Stromal cell of bone marrow (primary cell): ENCODE results near the gene CNP.

Source experiments
- DNase-seq: peaks from one replicate; pipeline ENCODE4 v3.0.0-alpha.2; 2012; ENCODE audit warnings: low read depth

Gene CNP

DNA sequence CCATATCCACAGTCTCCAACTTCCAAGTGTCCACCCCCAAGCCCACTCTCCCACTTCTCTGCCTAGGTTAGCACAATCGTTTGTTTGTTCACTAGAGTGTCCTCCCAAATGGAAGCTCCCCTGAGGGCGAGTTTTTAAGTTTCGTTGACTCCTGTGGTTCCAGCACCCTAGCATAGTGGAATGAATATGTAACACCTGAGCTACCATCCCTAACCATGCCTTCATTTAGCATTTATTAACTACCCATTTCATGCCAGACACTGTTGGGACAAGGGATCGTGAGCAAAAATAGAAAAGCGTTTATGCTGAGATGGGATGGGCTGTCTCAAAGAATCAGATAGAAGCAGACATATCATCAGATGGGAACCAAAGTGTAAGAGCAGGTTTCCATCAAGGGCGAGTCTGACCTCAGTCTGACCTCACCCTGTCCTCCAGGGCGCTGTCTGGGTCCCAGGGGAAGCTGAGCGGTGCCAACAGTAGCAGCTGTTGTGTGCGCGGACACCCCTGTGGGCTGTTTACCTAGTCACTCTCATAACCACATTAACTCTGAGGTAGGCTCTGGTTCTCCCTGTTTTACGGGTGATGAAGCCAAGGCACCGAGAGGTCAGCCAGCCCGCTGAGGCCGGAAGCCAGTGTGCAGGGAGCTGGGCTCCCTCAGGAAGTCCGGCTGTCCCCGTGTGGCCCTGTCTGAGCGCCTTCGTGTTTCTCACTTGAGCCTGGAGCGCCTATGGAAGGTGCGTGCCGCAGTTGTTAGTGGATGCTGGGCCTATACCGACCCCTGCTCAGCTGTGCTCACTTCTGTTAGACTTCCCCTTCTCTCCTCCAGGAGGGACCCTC lies 6.2 kb downstream of the CNP start:
- DNase-seq = no peak

DNA sequence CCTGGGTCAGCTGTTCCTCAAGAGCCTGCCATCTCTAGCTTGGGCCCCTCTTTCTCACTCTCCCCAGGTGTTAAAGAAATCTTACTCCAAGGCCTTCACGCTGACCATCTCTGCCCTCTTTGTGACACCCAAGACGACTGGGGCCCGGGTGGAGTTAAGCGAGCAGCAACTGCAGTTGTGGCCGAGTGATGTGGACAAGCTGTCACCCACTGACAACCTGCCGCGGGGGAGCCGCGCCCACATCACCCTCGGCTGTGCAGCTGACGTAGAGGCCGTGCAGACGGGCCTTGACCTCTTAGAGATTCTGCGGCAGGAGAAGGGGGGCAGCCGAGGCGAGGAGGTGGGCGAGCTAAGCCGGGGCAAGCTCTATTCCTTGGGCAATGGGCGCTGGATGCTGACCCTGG lies 6.8 kb downstream of the CNP start:
- no peak for DNase-seq

DNA sequence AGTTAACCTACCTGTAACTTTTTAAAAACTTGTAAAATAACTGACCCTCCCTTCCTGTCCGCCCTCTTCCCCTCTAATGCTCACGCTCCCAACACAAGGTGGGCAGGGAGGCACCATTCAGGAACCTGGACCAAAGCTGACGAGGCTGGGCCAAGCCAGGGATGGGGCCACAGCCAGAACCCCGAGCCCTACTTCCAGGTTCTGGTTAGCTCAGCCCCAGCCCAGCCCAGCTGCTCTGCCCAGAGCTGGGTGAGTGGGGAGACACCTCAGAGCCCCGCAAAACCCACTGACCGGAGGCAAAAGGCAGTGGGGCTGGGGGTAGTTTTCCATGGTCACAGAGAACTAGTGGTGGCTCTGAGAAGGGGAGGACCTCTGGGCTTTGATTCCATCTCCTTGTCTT lies 7.4 kb downstream of the CNP start:
- no peak for DNase-seq

DNA sequence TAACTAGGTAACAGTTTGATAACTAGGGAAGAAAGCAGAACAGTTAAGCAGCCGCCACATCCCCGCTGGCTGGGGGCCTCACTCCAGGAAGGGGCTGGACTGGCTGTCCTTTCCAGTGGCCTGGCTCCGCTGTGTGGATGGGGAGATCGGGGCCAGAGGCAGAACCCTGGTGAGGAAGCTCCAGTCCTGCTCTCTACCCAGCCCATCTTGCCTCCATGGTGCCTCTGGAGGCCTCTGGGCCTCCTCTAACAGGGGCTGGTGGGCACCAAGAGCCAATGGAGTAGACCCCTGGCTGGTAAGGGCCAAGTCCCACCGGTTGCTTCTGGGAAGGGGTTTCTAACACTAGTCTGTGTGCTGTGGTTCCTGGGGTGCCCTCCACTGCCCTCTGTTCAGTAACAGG lies 8.1 kb downstream of the CNP start:
- DNase-seq = no peak

DNA sequence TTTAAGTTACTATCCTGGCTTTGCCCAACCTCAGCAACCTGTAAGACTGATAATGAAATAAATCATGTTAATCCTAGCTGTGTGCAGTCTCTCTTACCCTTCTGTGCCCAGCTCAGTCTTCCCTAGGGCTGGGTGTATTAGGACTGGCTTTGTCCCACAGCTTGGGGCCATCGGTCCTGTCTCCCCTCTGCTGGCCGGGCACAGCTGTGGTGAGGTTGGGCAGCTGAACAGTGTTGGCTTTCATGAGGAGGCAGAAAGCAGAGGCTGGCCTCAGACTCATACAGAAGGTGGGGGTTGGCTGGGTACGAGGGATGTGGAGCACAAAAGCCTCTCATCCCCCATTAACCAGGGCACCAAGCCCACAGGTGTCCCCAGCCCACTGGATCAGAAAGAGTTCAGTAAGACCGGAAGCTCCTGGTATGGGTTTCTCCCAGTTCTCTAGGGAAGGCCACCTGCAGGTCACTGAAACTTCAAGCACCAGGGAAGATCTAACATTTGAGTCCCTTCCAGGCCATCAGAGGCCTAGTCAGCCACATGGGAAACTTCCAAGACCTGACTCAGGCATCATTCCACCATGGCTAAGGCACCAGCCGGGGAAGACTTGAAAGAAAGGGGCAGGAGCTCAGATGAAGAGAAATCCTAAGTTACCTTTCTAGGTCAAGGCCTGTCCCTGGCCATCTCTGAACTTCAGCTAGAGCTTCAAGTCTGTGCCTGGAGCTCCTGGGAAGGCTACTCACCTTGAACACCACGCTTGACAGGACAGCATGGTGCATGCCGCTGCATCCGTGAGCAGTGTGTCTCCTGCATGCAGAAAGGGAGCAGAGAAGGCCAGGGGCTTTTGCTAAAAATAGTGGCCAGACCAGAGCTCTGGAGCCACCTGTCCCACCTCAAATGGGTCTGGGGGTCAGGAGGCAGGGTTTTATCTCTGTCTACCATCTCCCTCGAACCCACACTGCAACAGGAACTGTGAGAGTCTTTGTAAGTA lies 8.8 kb downstream of the CNP start:
- DNase-seq = no peak

DNA sequence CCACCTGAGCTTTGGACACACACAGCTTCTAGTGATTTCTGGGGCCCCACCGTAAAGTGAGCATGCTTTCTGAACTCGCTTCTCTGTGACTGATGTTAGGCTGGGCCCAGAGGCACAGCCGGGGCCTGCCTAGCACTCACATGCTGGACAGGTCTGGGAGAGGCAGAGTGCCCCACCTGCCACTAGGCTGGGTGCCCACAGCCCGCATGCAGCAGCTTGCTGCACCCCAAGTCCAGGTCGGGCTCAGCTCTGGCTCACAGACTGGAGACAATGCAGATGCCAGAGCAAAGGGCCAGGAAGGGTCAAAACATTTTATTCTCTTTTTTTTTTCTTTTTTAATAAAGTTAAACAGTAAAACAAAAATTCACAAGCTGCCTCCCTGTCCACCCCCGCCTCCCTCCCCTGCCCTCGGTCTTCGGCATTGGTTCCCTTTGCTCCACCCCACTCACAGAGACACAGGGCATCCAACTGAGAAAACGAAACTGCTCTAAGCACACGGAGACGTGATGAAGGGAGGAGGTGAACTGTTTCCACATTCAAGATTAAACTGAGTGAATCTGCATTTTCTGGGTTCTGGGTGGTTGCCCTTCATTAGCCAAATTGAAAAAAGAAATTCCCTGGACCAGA lies 9.7 kb downstream of the CNP start:
- DNase-seq = no peak

DNA sequence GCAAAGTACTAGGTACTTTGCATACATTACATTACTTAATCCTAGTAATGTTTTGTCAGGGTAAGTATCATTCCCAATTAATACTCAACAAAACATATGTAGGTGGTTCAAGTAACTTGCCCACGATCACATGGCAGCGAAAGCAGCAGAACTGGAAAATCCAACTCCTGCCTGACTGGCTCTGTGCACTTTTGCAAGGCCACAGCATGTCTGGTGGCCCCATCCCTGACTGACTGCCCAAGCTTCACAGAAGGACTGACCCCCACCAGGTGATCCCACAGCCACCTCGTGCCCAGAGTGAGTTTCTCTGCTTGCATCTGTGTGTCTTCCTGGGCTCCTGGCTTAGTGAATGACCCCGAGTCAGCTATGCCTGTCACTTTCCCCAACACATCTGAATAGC lies 11.4 kb downstream of the CNP start:
- DNase-seq = no peak

DNA sequence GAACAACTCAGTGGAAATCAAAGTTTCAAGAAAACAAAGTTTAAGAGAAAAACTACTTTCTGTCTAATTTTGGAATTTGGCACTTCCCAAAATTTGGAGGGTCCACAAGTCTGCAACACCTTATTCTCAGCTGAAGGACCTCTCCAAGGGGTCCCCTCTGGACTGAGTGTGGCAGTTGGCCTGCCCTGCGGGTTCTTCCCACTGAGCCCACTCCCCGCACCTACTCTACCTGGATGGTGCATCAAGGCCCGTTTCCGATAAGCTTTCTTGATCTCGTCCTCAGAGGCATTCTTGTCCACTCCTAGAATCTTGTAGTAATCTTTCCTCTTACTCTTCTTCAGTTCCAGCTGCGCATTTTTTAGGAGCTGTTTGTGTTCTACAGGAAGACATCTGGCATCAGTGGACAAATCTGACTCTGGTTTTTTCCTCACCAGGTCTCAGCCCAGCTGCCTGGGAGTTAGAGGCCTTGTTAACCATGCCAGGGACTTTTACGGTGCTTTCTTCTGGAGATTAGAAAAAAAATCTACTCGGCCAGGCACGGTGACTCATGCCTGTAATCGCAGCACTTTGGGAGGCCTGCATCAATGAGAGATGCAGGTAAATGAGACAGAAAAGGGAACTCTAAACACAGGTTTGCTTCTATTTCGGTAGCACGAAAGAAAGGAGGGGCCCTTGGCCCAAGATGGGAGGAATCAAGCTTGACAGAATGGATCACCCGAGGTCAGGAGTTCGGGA lies 15.6 kb downstream of the CNP start:
- DNase-seq = no peak

DNA sequence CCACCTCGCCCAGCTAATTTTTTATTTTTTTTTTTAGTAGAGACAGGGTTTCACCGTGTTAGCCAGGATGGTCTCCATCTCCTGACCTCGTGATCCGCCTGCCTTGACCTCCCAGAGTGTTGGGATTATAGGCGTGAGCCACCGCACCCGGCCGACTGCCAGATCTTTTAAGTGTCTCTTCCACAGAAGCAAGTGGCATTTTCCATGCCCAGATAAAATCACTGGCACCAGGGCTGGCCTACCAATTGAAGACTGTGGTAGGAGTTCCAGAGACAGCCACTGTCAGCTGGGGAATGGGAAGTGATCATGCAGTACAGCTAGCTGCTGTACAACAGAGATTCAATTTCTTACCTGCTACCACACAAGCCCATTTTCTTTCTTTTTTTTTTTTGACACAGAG lies 17.9 kb downstream of the CNP start:
- no peak for DNase-seq

DNA sequence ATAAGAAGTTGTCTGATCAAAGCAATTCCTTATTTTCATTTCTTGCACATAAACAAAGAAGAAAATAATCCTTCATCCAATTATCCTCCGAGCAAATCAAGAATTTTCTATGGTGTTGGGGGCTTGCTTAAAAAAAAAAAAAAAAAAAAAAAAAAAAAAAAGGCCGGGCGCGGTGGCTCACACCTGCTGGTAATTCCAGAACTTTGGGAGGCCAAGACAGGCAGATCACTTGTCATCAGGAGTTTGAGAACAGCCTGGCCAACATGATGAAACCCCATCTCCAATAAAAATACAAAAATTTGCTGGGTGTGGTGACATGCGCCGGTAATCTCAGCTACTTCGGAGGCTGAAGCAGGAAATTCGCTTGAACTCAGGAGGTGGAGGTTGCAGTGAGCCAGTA lies 19.3 kb downstream of the CNP start:
- DNase-seq = no peak

DNA sequence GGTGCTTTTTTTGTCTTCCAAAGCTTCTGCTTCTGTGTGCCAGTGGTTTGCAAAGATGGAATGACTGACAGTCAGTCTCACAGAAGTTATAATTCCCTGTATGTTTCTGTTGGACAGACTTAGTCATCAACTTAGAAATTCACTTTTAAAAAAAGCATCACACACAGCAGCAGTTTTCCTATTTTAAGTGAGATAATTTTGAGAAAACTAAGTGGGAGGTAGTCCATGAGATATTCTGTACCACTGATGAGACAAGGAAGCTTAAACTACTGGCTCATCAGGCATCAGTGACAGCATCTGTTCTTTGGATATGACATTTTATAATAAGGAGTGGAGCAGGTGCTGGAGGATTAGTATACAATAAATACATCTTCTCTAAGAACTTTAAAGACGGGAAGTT lies 20.0 kb downstream of the CNP start:
- DNase-seq = no peak

DNA sequence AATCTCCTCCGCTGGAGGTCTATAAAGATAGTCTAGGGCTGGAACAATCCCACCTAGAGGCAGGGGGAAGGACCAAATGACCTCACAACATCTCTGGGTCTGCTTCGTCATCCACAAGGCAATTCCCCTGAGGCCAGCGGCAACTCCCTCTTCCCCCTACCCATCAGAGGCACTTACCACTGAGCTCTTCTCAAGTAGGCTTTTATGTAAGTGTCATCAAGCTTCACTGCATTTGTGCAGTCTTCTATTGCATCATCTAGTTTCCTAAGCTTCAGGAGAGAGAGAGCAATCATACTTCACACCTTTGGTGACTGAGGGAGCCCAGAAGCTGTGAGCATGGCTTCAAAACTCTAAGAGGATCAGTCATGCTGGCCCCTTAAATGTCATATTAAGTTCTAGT lies 21.0 kb downstream of the CNP start:
- DNase-seq = no peak

DNA sequence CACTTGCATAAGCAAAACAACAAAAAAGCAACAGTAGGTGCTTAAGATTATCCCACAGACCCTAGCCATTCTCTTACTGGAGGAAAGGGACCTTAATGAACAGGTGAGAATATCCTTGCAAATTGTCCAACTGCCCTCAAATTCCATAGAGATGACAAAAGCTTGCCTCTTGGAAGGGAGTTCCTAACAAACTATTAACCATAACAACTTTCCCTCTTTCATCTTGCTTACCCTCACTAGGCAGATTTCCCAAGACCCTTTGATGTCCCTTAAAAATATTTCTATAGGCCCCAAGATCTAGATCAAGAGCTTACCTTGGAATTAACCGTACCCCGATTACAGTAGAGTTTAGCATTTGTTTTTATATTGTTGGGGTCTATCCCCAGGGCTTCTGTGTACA lies 21.8 kb downstream of the CNP start:
- DNase-seq = no peak

DNA sequence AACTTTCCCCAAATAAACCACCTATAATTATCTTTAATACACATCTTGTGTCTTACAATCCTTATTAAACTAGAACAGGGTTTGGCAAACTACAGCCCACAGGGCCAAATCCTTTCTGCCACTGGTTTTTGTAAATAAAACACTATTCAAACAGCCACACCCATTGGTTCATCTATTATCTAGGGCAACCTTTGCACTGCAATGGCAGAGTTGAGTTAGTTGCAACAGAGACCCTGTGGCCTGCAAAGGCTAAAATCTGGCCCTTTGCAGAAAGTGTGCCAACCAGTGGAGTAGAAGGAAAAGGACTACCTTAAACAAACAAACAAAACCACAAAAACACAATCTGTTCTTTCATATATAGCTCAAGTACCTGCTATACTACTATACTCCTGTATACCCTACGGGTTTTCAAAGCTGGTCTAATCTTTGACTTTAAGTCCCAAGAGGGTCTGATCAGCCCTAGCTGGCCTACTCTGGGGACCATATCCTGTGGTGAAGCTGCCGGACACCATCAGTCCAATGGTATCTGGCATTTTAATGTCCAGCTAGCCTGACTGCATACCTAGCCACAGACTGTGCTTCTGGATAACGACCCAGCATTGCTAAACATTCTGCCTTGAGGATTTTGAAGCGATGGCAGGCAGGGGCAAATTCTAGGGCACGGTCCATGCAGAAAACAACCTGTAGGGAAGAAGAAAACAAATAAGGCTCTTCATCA lies 23.3 kb downstream of the CNP start:
- DNase-seq = no peak

DNA sequence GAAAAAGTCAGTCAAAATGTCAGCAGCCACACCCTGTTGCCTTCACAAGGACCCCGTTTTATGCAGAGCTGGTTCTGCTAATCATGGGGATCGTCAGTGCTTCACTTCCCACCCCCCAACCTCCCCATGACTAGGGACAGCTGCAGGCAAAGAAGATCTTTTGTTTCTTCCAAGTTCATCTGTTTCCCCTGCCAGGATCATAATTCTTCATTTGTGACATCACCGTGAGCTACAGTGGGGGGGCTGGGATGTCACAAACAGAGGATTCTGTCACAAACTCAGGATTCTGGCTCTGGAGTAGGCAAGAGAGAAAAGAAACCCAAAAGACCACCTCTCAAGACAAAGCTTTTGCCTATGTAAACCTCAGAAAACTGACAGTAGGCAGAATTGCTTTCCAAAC lies 26.0 kb downstream of the CNP start:
- DNase-seq = no peak

DNA sequence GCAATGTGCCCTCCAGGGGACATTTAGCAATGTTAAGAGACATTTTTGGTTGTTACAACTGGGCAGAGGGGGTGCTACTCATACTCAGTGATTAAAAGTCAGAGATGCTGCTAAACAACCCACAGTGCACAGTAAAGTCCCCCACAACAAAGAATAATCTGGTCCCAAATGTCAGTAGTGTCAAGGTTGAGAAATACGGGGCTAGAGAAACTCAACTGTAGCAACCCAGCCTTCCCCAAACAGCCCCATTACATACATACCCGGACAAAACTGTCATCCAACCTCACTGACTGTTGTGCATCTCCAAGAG lies 30.2 kb downstream of the CNP start:
- DNase-seq = no peak

DNA sequence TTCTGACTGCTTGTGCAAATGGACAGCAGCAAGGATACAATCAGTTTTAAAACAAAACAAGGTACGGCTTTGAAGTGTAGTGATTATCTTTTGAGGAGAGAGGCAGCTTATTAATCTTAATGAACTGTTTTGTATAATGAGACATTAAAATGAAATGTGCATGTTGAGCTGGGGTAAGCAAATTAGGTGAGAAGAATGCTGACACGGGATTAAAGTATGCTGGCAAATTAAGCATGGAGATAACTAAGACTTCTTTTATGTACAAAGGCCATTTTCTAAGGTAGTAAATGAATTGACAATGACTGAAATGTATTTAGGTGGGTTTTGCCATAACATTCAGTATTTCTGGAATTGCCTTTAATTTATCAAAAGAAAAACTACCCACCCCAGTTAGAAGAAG lies 31.9 kb downstream of the CNP start:
- no peak for DNase-seq

DNA sequence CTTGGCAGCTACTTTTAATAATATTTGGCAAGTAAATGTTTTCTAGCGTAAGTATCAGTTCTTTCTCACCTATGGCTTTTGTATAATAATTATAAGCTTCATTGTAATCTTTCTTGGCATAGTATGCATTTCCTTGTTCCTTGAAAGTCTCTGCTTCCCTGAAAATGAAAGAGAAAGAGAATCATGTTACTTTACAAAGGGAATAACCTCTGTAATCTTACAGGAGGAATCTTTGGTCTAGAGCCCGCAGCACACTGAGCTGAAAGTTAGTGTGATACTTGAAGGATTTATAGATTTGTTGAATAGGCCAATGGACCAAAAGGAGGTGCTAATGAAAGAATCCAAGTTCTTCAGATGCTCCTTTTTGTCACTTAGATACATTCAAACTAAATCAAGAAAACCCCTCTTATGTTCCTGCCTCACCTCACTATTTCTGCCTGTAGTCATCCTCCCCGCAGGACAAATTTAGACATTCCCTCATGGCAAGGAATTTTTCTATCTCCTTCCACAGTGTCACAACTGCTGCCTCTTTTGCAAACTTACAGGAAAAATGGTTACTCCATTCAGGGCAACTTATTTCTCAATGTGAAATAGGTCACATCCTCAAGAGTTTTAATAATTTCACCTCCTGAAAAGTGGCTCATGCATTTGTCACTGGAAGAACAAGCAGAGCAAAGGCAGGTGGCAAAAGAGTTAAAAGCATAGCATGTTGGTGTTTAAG lies 34.0 kb downstream of the CNP start:
- DNase-seq = no peak

DNA sequence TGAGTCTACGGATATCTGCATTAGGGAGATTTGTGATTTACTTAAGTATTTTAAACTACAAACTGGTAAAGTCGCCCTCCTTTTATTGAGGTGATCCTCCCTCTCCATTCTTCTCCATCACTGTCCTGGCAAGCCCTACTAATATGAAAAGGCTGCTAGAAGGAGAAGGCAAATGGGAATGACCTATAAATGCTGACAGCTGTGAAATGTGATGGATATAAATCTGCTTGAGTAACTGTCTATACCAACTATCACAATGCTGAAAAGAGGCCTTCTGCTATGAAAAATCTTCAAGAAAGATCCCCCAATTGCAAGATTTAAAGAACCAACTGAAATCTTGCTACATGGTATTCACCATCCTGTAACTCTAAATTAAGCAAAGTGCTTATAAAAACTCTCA lies 35.1 kb downstream of the CNP start:
- no peak for DNase-seq

DNA sequence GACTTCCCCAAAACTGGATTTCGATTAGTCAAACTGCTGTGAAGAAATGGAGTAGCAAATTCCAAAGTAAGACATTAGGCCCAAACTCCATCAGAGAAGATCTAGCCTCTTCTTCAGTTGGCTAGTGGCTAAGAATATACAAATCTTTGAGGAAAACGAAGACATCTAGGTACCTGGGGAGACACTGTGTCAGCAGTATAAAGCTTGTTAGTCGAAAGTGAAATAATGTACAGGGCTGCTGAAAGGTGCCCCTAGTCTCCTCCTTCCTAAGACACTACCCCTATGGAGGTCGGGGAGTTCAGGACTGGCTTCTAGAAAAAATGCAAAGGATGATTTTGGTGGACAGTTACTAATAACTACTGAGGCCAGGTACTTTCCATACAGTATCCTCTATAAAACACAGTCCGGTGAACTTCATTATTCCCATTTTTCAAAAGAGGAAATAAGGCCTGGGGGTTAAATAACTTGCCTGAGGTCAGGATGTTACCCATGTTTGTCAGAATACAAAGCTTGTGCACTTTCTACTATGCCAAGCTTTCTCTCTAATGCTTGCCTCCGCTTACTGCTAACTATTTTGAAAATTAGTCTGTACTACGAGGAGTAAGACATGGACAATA lies 35.7 kb downstream of the CNP start:
- DNase-seq = no peak
